Measurements from ENCODE around the gene GNPNAT1. TPM values are rescaled to one million over a fixed set of nuclear protein-coding genes. Genes with fewer than 3 reads are reported as not detected.

GNPNAT1 gene
- total and polyA plus RNA-seq, 2 donors (not counting 3 experiments of a cell fraction or from before 2014, with no cell fraction given), result 18.7 to 38.9 TPM

DNA sequence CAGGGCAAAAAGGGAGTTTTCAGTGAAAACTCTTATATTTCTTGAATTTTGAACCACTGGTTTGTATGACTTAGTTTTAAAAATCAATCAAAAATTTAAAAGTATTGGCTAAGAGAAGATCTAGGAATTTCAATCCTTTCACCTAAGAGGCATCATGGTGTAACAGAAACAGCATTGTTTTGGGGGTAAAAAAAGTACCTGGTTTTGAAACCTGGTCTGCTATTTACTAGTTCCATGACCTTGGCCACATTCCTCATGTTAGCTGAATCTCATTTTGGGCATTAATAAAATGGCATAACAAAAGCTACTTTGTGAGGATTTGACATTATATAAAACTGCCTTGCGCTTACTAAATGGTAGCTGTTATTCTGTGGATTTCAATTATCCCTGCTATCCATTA lies 16.7 kb upstream of the GNPNAT1 start:
- no peak overlapping the region for H3K4me3 ChIP-seq (replicated peaks in 1 of 3; ENCODE audit: insufficient read depth in 1 of 3, low read depth in 1 of 3, low read length in 3 of 3)
- no peaks in the 10 kb centered on the region for H3K36me3 ChIP-seq (ENCODE audit: control insufficient read depth in 2 of 2, extremely low read depth in 1 of 2, insufficient read depth in 2 of 2, low read length in 2 of 2)
- no peaks in the 10 kb centered on the region for H4K20me1 ChIP-seq (replicated peaks; ENCODE audit: control insufficient read depth, extremely low read depth, insufficient read depth, low read length)
- TF ChIP-seq EZH2 (IDR thresholded peaks at IDR 0.05; ENCODE audit: borderline replicate concordance, low read depth, low read length, severe bottlenecking) (no peak), GATA2 (IDR thresholded peaks at IDR 0.05; ENCODE audit: insufficient read depth, insufficient read length, low read depth, low read length) (no peak), POLR2AphosphoS5 (IDR thresholded peaks at IDR 0.05; ENCODE audit: insufficient read depth, low read depth, low read length) (no peak), MYC (IDR thresholded peaks at IDR 0.05; ENCODE audit: low read depth, low read length) (no peak), POLR2A (IDR thresholded peaks at IDR 0.05; ENCODE audit: low read depth, low read length) (no peak), FOS (IDR thresholded peaks at IDR 0.05; ENCODE audit: borderline replicate concordance, insufficient read depth, low read length) (no peak), JUN (IDR thresholded peaks at IDR 0.05; ENCODE audit: borderline replicate concordance, insufficient read depth, insufficient read length, low read depth) (no peak)
- TF ChIP-seq, protein P1, sequence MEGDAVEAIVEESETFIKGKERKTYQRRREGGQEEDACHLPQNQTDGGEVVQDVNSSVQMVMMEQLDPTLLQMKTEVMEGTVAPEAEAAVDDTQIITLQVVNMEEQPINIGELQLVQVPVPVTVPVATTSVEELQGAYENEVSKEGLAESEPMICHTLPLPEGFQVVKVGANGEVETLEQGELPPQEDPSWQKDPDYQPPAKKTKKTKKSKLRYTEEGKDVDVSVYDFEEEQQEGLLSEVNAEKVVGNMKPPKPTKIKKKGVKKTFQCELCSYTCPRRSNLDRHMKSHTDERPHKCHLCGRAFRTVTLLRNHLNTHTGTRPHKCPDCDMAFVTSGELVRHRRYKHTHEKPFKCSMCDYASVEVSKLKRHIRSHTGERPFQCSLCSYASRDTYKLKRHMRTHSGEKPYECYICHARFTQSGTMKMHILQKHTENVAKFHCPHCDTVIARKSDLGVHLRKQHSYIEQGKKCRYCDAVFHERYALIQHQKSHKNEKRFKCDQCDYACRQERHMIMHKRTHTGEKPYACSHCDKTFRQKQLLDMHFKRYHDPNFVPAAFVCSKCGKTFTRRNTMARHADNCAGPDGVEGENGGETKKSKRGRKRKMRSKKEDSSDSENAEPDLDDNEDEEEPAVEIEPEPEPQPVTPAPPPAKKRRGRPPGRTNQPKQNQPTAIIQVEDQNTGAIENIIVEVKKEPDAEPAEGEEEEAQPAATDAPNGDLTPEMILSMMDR (IDR thresholded peaks at IDR 0.05; ENCODE audit: extremely low read depth in 1 of 2, insufficient read depth in 1 of 2, low read depth in 1 of 2, low read length in 2 of 2), result no peak
- TF ChIP-seq, protein P2, sequence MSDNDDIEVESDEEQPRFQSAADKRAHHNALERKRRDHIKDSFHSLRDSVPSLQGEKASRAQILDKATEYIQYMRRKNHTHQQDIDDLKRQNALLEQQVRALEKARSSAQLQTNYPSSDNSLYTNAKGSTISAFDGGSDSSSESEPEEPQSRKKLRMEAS (IDR thresholded peaks at IDR 0.05; ENCODE audit: insufficient read depth, insufficient read length), result no peak
- intact Hi-C loops (cut with micrococcal nuclease) (no loop called here), dilution Hi-C loops (cut with MboI; ENCODE audit: extremely low pct_ligation_motif_present, low sequenced_read_pairs) (no loop called here)
- H3K4me2 ChIP-seq (ENCODE audit: insufficient read depth, low read length), result no peak overlapping the region
- H3K4me1 ChIP-seq (ENCODE audit: control insufficient read depth, extremely low read depth, insufficient read depth, low read length), result no peaks in the 10 kb centered on the region
- H3K27me3 ChIP-seq (ENCODE audit: control insufficient read depth in 2 of 2, insufficient read depth in 2 of 2, low read length in 2 of 2), result no peaks in the 10 kb centered on the region
- no TSS peak for BruUV-seq (replicated peaks)
- ChIA-PET CTCF (interaction anchor here (0.5 kb wide), 1 partner anchor 17 kb away, joined by 3 read pairs; no protein-coding TSS in a partner anchor), POLR2A (no interaction called here)
- H3K9me1 ChIP-seq (replicated peaks; ENCODE audit: control insufficient read depth, extremely low read depth, insufficient read depth, low read length), result no peaks in the 10 kb centered on the region
- H3K27ac ChIP-seq (ENCODE audit: insufficient read depth, low read depth, low read length), result no peak overlapping the region
- no peak for DNase-seq (ENCODE audit: low read depth, low spot score)
- no peaks in the 10 kb centered on the region for H3K9me3 ChIP-seq (replicated peaks; ENCODE audit: control insufficient read depth, insufficient read depth, low read length)
- no peak overlapping the region for H3K9ac ChIP-seq (replicated peaks; ENCODE audit: extremely low read depth, insufficient read depth, low read length)
- H3K79me2 ChIP-seq (ENCODE audit: control insufficient read depth, insufficient read depth, low read length), result no peaks in the 10 kb centered on the region
- H2AFZ ChIP-seq (ENCODE audit: low read depth, low read length), result no peak overlapping the region
- no peak for FAIRE-seq
